A673 (cell line): Measurements from ENCODE around the gene MYO1D. TPM values are rescaled to one million over a fixed set of nuclear protein-coding genes. Genes with fewer than 3 reads are reported as not detected.

Experiments used
- BruUV-seq: library from RNA; stranded (reverse); fragments of 400-500 nt; replicated peaks from 2 replicates; lab custom pipeline; 2021; lab: Mats Ljungman, UMichigan
- CTCF ChIA-PET: fragments of 300-600 bp; sonication (Branson Sonifier 250); formaldehyde crosslinking; loops from one replicate; lab custom pipeline; 2022; ENCODE audit warnings: antibody characterized with exemption; lab: Charles Lee
- POLR2A ChIA-PET: fragments of 300-600 bp; sonication (Branson Sonifier 250); formaldehyde crosslinking; loops from one replicate; lab custom pipeline; 2022; ENCODE audit warnings: antibody characterized with exemption; ENCODE audit not compliant: low non-redundant PET; lab: Charles Lee
- DNase-seq: peaks from one replicate; pipeline ENCODE4 v3.0.0-alpha.2; 2015; ENCODE audit warnings: low spot score
- H3K27ac ChIP-seq: fragments of 200-600 bp; sonication (generic); 2 replicates; pipeline ENCODE4 v1.5.1; 2016; ENCODE audit warnings: mixed run types, low read depth, mild to moderate bottlenecking, mixed read lengths, antibody characterized with exemption, low read length; ENCODE audit not compliant: poor library complexity, severe bottlenecking
- H3K27me3 ChIP-seq: fragments of 200-600 bp; sonication (generic); replicated peaks from 2 replicates; pipeline ENCODE4 v1.6.1; 2017; ENCODE audit warnings: mixed run types, low read depth, mild to moderate bottlenecking, mixed read lengths, antibody characterized with exemption, low read length; ENCODE audit not compliant: insufficient read depth, poor library complexity
- H3K36me3 ChIP-seq: fragments of 200-600 bp; sonication (generic); 2 replicates; pipeline ENCODE4 v1.6.1; 2016; ENCODE audit warnings: mixed run types, mild to moderate bottlenecking, mixed read lengths, antibody characterized with exemption, low read length; ENCODE audit not compliant: insufficient read depth, poor library complexity, severe bottlenecking
- H3K4me1 ChIP-seq: fragments of 200-600 bp; sonication (generic); 2 replicates; pipeline ENCODE4 v1.6.1; 2017; ENCODE audit warnings: mixed run types, mild to moderate bottlenecking, mixed read lengths, antibody characterized with exemption, low read length; ENCODE audit not compliant: insufficient read depth, poor library complexity, severe bottlenecking
- H3K4me3 ChIP-seq: fragments of 200-600 bp; sonication (generic); 2 replicates; pipeline ENCODE4 v1.5.1; 2016; ENCODE audit warnings: low read depth, mixed run types, mild to moderate bottlenecking, mixed read lengths, low read length; ENCODE audit not compliant: poor library complexity, severe bottlenecking
- H3K9me3 ChIP-seq: fragments of 200-600 bp; sonication (generic); 2 replicates; pipeline ENCODE4 v1.6.1; 2016; ENCODE audit warnings: mixed run types, low read depth, mild to moderate bottlenecking, mixed read lengths, antibody characterized with exemption, low read length; ENCODE audit not compliant: poor library complexity, severe bottlenecking
- EZH2 ChIP-seq: fragments of 200-600 bp; sonication (generic); IDR thresholded peaks from 2 replicates; pipeline ENCODE4 v1.6.1; 2017; ENCODE audit warnings: borderline replicate concordance, low read depth, mild to moderate bottlenecking, mixed read lengths, antibody characterized with exemption, low read length; ENCODE audit not compliant: poor library complexity, severe bottlenecking
- intact Hi-C: fragments of 100-400 bp; cut with micrococcal nuclease; formaldehyde crosslinking; loops from one replicate; pipeline ENCODE4 v1.10.0; 2022; ENCODE audit not compliant: unreplicated experiment
- total RNA-seq: library from RNA; stranded (reverse); gene quantifications from 2 replicates; pipeline ENCODE4 v1.2.3, GENCODE V29; 2021
- TF ChIP-seq, protein P1 (sequence below): fragments of 300-800, 200-600 bp; sonication (generic); conservative IDR thresholded peaks from 2 replicates; pipeline ENCODE4 v1.5.1; 2017; ENCODE audit warnings: low read depth, mild to moderate bottlenecking, antibody characterized with exemption, low read length, moderate library complexity, mixed read lengths

Gene MYO1D
- total RNA-seq, 1 experiment from 2014 or later = 10.4 TPM

DNA sequence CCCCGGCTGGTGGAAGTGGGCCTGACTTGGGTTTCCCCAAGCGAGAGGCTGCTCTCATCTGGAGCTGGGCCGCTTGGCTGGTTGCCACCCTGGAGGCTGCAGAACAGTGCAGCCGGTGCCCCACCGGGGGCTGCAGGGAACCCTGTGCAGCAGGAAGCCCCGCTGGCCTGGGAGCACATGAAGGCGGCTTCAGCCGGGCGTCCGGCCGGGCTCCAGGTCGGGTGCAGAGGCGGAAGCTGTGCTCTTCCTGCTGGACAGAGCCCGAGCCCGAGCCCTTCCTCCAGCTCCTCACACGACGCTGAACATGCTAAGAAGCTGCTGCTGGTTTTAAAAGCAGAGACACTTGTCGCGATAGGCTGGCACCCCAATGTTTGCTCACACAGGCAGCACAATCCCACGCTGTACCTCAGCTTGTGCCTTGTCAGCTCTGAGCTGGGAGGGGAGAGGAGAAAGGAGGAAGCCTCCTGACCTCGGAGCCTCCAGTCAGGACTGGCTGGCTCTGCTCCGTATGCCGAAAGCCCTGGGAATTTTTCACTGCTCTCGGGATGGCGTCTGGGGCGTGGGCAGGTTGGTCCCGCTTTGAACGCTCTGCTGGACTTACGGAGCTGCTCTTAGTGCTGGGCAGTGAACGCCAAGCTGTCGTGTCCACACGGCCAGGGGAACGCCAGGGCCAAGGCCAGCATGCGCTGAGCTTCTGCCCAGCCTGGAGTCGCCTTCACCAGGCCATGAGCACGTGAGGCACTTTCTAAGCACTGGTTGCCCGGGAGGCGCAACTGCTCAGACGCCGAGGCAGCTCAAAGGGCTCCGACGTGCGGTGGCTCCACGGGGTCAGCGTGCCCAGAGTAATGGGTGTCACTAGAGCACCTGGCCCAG lies 381.3 kb downstream of the MYO1D start:
- POLR2A ChIA-PET = no interaction called here
- CTCF ChIA-PET = no interaction called here
- TF ChIP-seq, protein P1, sequence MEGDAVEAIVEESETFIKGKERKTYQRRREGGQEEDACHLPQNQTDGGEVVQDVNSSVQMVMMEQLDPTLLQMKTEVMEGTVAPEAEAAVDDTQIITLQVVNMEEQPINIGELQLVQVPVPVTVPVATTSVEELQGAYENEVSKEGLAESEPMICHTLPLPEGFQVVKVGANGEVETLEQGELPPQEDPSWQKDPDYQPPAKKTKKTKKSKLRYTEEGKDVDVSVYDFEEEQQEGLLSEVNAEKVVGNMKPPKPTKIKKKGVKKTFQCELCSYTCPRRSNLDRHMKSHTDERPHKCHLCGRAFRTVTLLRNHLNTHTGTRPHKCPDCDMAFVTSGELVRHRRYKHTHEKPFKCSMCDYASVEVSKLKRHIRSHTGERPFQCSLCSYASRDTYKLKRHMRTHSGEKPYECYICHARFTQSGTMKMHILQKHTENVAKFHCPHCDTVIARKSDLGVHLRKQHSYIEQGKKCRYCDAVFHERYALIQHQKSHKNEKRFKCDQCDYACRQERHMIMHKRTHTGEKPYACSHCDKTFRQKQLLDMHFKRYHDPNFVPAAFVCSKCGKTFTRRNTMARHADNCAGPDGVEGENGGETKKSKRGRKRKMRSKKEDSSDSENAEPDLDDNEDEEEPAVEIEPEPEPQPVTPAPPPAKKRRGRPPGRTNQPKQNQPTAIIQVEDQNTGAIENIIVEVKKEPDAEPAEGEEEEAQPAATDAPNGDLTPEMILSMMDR = no peak
- TF ChIP-seq EZH2 = no peak
- intact Hi-C loops = no loop called here
- Histone ChIP-seq H3K27ac (no peak overlapping the region), H3K4me1 (peaks cover 10% of the 10 kb centered on the region), H3K9me3 (no peaks in the 10 kb centered on the region), H3K4me3 (no peak overlapping the region), H3K36me3 (no peaks in the 10 kb centered on the region), H3K27me3 (no peaks in the 10 kb centered on the region)
- DNase-seq = no peak
- BruUV-seq = no TSS peak

DNA sequence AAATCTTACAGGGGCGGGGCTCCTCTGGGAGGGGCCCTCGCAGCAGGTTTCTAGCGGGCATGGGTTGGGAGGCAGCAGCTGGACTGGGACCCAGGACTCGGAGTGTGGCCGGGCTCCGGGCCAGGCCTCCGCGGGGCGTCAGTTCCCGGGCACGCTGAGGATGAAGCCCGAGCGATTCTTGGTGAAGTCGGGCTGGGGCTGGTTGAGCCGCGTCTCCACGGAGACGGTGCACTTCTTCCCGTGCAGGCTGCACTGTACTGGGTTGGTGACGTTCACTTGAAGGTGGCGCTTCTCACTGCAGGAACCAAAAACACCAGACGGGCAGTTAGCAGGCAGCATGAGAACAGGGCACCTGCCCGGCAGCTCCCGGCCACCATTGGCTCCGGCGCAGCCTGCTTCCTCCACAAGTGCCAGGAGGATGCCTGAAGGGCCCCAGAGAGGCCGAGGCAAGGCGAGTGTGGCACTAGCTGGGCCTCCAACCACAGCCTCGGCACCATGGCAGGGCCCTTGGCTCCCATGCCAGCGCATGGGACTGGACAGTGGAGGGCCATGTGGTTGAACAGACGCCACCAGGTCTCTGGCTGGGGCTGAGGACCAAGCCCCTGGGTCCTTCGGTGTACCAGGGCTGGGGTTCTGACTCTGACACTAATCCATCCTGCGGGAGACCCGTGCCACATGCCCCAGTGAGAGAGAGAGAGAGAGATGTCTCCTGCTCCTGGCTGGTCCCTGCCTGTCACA lies 382.1 kb downstream of the MYO1D start:
- peaks cover 10% of the 10 kb centered on the region for H3K4me1 ChIP-seq
- ChIA-PET POLR2A (no interaction called here), CTCF (no interaction called here)
- TF ChIP-seq EZH2 = no peak
- TF ChIP-seq, protein P1 = no peak
- H3K4me3 ChIP-seq = no peak overlapping the region
- H3K36me3 ChIP-seq = no peaks in the 10 kb centered on the region
- no TSS peak for BruUV-seq
- DNase-seq = peak; percentile 75
- no peaks in the 10 kb centered on the region for H3K27me3 ChIP-seq
- intact Hi-C loops = no loop called here
- no peaks in the 10 kb centered on the region for H3K9me3 ChIP-seq
- H3K27ac ChIP-seq = no peak overlapping the region

DNA sequence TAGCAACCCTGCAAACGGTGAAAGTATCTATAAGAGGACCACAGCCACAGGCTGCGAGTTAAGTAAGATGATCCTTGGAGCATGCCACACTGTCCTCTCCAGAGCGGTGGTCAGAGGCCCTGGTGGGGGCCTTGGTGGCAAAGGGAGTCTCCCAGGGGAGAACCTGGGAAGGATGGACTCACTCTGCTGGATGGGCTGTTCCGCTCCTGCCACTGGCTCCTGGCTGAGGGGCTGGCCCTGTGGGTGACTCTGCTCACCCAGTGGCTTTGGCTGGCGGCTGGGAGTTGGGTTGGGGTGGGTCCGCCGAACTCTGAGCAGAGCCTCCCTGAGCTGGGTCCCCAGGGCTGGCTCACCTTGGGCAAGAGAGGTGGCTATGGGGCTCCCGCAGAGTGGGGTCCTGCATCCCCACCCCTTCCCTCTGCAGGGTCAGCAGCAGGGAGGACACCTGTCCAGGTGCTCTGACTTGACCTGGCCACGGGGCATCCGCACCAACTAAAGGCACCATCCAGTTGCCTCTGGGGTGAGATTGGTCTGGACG lies 382.9 kb downstream of the MYO1D start:
- ChIA-PET POLR2A (no interaction called here), CTCF (no interaction called here)
- no TSS peak for BruUV-seq
- peaks cover 10% of the 10 kb centered on the region for H3K4me1 ChIP-seq
- TF ChIP-seq, protein P1 = no peak
- no peak for TF ChIP-seq EZH2
- no peaks in the 10 kb centered on the region for H3K27me3 ChIP-seq
- no peaks in the 10 kb centered on the region for H3K9me3 ChIP-seq
- no peak for DNase-seq
- intact Hi-C loops = no loop called here
- H3K4me3 ChIP-seq = no peak overlapping the region
- H3K27ac ChIP-seq = no peak overlapping the region
- no peaks in the 10 kb centered on the region for H3K36me3 ChIP-seq
